Chondrocyte (in vitro differentiated cells): ENCODE measurements around the gene STXBP5L. TPM values are rescaled to one million over a fixed set of nuclear protein-coding genes. Genes with fewer than 3 reads are reported as not detected.
"Not testable (repeated sequence)": the region's sequence is repeated elsewhere in the genome, so short reads cannot be mapped to it uniquely, and the experiment has no call there.

Source experiments
- DNase-seq: peaks from one replicate; pipeline ENCODE4 v3.0.0; 2021; ENCODE audit warnings: mixed read lengths, low spot score
- H3K27ac Mint-ChIP-seq: one replicate; pipeline ENCODE4 v1.8.0; 2021; ENCODE audit warnings: mild to moderate bottlenecking, moderate library complexity, mixed read lengths; ENCODE audit not compliant: unreplicated experiment
- H3K27me3 Mint-ChIP-seq: 2 replicates; pipeline ENCODE4 v1.8.0; 2021; ENCODE audit warnings: low read depth, mixed read lengths
- H3K36me3 Mint-ChIP-seq: 2 replicates; pipeline ENCODE4 v1.8.0; 2021; ENCODE audit warnings: low read depth, mixed read lengths
- H3K4me1 Mint-ChIP-seq: 2 replicates; pipeline ENCODE4 v1.8.0; 2021; ENCODE audit warnings: low read depth, mild to moderate bottlenecking, mixed read lengths
- H3K4me3 Mint-ChIP-seq: one replicate; pipeline ENCODE4 v1.8.0; 2021; ENCODE audit warnings: mild to moderate bottlenecking, moderate library complexity, mixed read lengths; ENCODE audit not compliant: unreplicated experiment
- H3K9me3 Mint-ChIP-seq: 2 replicates; pipeline ENCODE4 v1.8.0; 2021; ENCODE audit warnings: low read depth, mixed read lengths
- CTCF ChIP-seq: fragments of 200-600 bp; sonication (generic); IDR thresholded peaks from 2 replicates; pipeline ENCODE4 v1.5.0; 2021; ENCODE audit warnings: antibody characterized with exemption, mild to moderate bottlenecking, moderate library complexity
- total RNA-seq: library from RNA; stranded (reverse); gene quantifications from 3 replicates; pipeline ENCODE4 v1.2.1, GENCODE V29; 2021

The STXBP5L gene
- total RNA-seq, 1 donor from 2014 or later = not detected

DNA sequence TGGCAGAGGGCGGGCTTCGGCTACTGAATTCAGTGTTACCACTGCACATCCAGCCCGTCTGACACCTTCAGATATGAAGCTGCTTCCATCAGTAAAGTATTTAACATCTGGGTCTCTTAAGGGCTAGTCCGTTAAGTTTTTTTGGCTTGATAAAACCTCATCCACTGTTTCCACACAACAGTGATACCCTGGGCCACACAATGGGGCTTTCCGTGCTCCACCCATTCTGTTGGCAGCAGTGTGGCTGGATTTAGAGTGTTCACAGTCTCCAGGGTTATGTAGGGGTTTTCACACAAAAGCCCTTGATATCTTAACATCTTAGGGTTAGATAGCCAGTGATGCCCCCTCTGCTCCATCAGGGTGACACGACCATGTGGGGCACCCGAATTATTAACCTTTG, 165.0 kb downstream of the STXBP5L start:
- Mint-ChIP-seq H3K27me3 (peaks cover 2% of the 10 kb centered on the region), H3K9me3 (peaks cover 3% of the 10 kb centered on the region), H3K4me3 (no peak overlapping the region), H3K36me3 (no peaks in the 10 kb centered on the region), H3K4me1 (peaks cover 13% of the 10 kb centered on the region), H3K27ac (no peak overlapping the region)
- no peak for TF ChIP-seq CTCF
- no peak for DNase-seq

GRCh38 chr3:121075191-121075590, 167.2 kb downstream of the STXBP5L start:
- peaks cover 13% of the 10 kb centered on the region for H3K4me1 Mint-ChIP-seq
- H3K36me3 Mint-ChIP-seq = no peaks in the 10 kb centered on the region
- DNase-seq = no peak
- H3K9me3 Mint-ChIP-seq = peaks cover 10% of the 10 kb centered on the region
- H3K4me3 Mint-ChIP-seq = no peak overlapping the region
- no peaks in the 10 kb centered on the region for H3K27me3 Mint-ChIP-seq
- no peak overlapping the region for H3K27ac Mint-ChIP-seq
- no peak for TF ChIP-seq CTCF

- not testable (repeated sequence) for DNase-seq, H3K27me3 Mint-ChIP-seq, H3K36me3 Mint-ChIP-seq, H3K4me3 Mint-ChIP-seq, H3K4me1 Mint-ChIP-seq, H3K27ac Mint-ChIP-seq
- H3K9me3 Mint-ChIP-seq = peaks cover 24% of the 10 kb centered on the region
Measured at GRCh38 chr3:121078378-121079101, 170.5 kb downstream of the STXBP5L start.

DNA sequence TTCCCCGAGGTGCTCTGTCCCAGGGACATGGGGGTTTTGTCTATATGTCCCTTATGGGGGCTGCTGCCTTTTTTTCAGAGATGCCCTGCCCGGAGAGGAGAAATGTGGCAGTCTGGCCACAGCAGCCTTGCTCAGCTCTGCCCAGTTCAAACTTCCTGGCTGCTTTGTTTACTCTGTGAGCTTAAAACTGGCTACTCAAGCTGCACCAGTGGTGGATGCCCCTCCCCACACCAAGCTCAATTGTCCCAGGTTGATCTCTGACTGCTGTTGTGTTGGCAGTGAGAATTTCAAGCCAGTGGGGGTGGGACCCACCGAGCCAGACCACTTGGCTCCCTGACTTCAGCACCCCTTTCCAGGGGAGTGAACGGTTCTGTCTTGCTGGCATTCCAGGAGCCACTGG, 188.9 kb downstream of the STXBP5L start:
- DNase-seq = no peak
- TF ChIP-seq CTCF = no peak
- Mint-ChIP-seq H3K36me3 (no peaks in the 10 kb centered on the region), H3K9me3 (peaks cover 8% of the 10 kb centered on the region), H3K4me1 (no peaks in the 10 kb centered on the region), H3K27me3 (peaks cover 3% of the 10 kb centered on the region), H3K27ac (no peak overlapping the region), H3K4me3 (no peak overlapping the region)

DNA sequence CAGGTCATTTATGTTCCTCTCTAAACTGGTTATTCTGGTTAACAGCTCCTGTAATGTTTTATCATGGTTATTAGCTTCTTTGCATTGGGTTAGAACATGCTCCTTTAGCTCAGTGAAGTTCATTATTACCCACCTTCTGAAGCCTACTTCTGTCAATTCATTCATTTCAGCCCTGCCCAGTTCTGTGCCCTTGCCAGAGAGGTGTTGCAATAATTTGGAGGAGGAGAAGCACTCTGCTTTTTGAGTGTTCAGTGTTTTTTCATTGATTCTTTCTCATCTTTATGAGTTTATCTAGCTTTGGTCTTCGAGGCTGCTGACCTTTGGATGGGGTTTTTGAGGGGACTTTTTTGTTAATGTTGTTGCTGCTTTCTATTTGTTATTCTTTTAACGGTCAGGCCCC, 203.1 kb downstream of the STXBP5L start:
- not testable (repeated sequence) for H3K9me3 Mint-ChIP-seq

GRCh38 chr3:121111914-121112612, 204.1 kb downstream of the STXBP5L start:
- Mint-ChIP-seq H3K9me3 (peaks cover 8% of the 10 kb centered on the region), H3K36me3 (no peaks in the 10 kb centered on the region), H3K27ac (no peak overlapping the region), H3K27me3 (peaks cover 2% of the 10 kb centered on the region), H3K4me1 (no peaks in the 10 kb centered on the region), H3K4me3 (no peak overlapping the region)
- TF ChIP-seq CTCF = no peak
- no peak for DNase-seq

More for the DNA sequence above, 203.1 kb downstream of the STXBP5L start:
- not testable (repeated sequence) for H3K4me1 Mint-ChIP-seq, H3K27ac Mint-ChIP-seq, DNase-seq, H3K4me3 Mint-ChIP-seq, H3K27me3 Mint-ChIP-seq, H3K36me3 Mint-ChIP-seq
